Measurements from ENCODE around the gene TMED8.

DNA sequence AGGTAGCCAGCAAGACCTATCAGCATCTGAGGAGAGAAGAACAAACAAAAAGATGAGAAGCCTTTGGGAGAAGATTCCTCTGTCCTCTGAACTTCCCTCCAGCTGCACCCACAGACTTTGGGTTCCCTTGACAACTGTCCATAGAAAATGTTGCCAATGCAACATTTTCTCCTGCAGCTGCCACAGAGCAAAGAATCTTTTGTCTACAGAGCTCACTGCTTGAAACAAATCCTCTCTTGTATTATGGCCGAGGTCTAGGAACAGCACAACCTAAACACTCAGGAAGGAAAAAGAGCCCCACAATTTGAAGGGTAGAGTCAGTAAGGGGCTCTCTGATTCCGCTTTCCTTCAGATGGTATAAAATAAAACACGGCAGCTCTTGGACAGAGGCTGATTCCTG, 70.5 kb downstream of the TMED8 start:
- TF ChIP-seq, protein P1, sequence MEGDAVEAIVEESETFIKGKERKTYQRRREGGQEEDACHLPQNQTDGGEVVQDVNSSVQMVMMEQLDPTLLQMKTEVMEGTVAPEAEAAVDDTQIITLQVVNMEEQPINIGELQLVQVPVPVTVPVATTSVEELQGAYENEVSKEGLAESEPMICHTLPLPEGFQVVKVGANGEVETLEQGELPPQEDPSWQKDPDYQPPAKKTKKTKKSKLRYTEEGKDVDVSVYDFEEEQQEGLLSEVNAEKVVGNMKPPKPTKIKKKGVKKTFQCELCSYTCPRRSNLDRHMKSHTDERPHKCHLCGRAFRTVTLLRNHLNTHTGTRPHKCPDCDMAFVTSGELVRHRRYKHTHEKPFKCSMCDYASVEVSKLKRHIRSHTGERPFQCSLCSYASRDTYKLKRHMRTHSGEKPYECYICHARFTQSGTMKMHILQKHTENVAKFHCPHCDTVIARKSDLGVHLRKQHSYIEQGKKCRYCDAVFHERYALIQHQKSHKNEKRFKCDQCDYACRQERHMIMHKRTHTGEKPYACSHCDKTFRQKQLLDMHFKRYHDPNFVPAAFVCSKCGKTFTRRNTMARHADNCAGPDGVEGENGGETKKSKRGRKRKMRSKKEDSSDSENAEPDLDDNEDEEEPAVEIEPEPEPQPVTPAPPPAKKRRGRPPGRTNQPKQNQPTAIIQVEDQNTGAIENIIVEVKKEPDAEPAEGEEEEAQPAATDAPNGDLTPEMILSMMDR (IDR thresholded peaks at IDR 0.05; ENCODE audit: low read depth, low read length, missing input control): no peak
- no peak for TF ChIP-seq FOXA1 (IDR thresholded peaks at IDR 0.05)
- no peak for TF ChIP-seq TAF1 (conservative IDR thresholded peaks at IDR 0.05)
- TF ChIP-seq, protein P2, sequence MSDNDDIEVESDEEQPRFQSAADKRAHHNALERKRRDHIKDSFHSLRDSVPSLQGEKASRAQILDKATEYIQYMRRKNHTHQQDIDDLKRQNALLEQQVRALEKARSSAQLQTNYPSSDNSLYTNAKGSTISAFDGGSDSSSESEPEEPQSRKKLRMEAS (IDR thresholded peaks at IDR 0.05): no peak
- TF ChIP-seq, protein P3, sequence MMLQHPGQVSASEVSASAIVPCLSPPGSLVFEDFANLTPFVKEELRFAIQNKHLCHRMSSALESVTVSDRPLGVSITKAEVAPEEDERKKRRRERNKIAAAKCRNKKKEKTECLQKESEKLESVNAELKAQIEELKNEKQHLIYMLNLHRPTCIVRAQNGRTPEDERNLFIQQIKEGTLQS (IDR thresholded peaks at IDR 0.05): no peak
- TF ChIP-seq NR2F2 (IDR thresholded peaks at IDR 0.05): no peak
- no peak for TF ChIP-seq SP1 (IDR thresholded peaks at IDR 0.05)
- TF ChIP-seq, protein P4, sequence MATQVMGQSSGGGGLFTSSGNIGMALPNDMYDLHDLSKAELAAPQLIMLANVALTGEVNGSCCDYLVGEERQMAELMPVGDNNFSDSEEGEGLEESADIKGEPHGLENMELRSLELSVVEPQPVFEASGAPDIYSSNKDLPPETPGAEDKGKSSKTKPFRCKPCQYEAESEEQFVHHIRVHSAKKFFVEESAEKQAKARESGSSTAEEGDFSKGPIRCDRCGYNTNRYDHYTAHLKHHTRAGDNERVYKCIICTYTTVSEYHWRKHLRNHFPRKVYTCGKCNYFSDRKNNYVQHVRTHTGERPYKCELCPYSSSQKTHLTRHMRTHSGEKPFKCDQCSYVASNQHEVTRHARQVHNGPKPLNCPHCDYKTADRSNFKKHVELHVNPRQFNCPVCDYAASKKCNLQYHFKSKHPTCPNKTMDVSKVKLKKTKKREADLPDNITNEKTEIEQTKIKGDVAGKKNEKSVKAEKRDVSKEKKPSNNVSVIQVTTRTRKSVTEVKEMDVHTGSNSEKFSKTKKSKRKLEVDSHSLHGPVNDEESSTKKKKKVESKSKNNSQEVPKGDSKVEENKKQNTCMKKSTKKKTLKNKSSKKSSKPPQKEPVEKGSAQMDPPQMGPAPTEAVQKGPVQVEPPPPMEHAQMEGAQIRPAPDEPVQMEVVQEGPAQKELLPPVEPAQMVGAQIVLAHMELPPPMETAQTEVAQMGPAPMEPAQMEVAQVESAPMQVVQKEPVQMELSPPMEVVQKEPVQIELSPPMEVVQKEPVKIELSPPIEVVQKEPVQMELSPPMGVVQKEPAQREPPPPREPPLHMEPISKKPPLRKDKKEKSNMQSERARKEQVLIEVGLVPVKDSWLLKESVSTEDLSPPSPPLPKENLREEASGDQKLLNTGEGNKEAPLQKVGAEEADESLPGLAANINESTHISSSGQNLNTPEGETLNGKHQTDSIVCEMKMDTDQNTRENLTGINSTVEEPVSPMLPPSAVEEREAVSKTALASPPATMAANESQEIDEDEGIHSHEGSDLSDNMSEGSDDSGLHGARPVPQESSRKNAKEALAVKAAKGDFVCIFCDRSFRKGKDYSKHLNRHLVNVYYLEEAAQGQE (IDR thresholded peaks at IDR 0.05): no peak

Measured in liver (tissue), 3 donors.